ENCODE results near the gene C10orf143.

DNA sequence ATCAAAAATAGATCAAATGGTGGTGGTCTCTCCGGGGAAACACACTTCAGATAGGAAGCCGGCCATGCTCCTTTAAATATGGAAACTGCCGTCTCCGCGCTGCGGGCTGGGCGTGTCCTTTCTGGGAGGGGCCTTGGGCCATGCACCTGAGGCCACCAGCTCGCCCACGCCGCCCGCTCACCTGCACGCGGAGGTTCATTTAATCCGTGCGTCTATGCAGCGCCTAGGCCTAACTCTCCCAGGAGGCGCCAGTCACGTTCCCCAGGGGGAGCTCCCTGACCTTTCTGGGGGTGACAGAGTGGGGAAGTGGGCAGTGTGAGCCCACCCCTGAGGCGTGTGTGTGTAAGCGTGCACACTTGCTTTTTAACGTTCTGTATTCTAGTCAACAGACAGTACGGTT, 64.0 kb downstream of the C10orf143 start:
- TF ChIP-seq EP300 (IDR thresholded peaks at IDR 0.05), result no peak
- TF ChIP-seq POLR2A (IDR thresholded peaks at IDR 0.05), result no peak

Data from stomach (tissue), 4 donors.